Measurements from ENCODE around the gene IQSEC1.

- TF ChIP-seq CTCF (optimal IDR thresholded peaks at IDR 0.05 in 1 of 3, IDR thresholded peaks at IDR 0.05 in 1 of 3, conservative IDR thresholded peaks at IDR 0.05 in 1 of 3; ENCODE audit: extremely low read depth in 1 of 3, insufficient read depth in 2 of 3, low read length in 3 of 3) (no peak), EZH2 (IDR thresholded peaks at IDR 0.05; ENCODE audit: low read length) (no peak)
Observed at GRCh38 chr3:12966847-12967605, 106.2 kb downstream of the IQSEC1 start.
